ENCODE measurements around the gene SCML1.
A peak's percentile ranks its signal among the peaks of the same experiment; 100 is the strongest.

Gene SCML1

DNA sequence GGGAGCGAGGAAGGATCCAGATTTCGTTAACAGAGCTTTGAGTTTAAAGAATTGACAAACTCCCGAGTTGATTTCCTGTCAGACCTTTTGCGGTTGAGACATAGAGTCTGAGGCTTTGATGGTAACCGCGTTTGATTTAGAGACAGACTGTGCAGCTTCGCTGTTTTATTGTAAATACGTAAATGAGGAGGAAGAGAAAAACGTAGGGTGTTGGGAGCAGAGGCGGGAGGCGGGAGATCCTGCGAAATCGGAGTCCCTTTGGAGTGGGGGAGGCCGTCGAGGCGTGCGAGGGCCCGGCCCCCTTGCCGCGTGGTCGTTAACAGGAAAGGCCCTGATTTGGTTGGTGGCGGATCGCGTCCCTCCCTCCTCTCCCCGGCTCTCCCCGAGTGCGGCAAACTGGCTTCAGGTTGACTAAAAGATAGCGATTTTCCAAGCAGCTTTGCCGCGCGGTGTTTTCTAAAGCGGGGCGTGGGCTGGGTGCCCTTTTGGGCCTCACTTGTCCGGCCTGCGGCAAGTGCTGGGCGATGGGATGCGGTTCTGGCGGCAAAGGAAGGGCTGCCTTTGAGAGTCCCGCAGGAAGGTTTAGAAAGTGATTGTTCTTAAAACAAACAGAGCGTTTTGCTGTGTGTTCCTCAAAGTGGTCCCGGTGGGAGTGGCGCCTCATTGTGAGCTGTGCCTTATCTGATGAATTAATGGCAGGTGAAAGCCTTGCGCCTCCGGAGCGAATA lies 857 bp downstream of the SCML1 start (continued):
- TF ChIP-seq ZNF600 (tag by site-specific recombination; IDR thresholded peaks at IDR 0.05) (peak; percentile 50), ZNF335 (tag by site-specific recombination; conservative IDR thresholded peaks at IDR 0.05) (peak; percentile 58), ZFP37 (tag by site-specific recombination; IDR thresholded peaks at IDR 0.05) (peak; percentile 52; the same call in 1 of the 2 replicates), TRIM28 (IDR thresholded peaks at IDR 0.05; ENCODE audit: borderline replicate concordance, low read length) (0 out of 2 replicates have a peak, but pooled peaks have one; percentile 22), SCRT2 (tag by site-specific recombination; IDR thresholded peaks at IDR 0.05) (no peak), OVOL3 (tag by site-specific recombination; IDR thresholded peaks at IDR 0.05) (no peak), ZSCAN16 (tag by site-specific recombination; IDR thresholded peaks at IDR 0.05) (0 out of 2 replicates have a peak, but pooled peaks have one; percentile 9), AEBP2 (tag by site-specific recombination; IDR thresholded peaks at IDR 0.05; ENCODE audit: borderline replicate concordance) (no peak), GLI2 (tag by site-specific recombination; IDR thresholded peaks at IDR 0.05; ENCODE audit: borderline replicate concordance, low read depth) (no peak), PBX3 (CRISPR knock-in tag; IDR thresholded peaks at IDR 0.05) (no peak), ZNF843 (tag by site-specific recombination; IDR thresholded peaks at IDR 0.05) (no peak), ZFHX2 (tag by site-specific recombination; conservative IDR thresholded peaks at IDR 0.05) (peak; percentile 80), ZNF473 (tag by site-specific recombination; IDR thresholded peaks at IDR 0.05) (no peak), ZFP69B (tag by site-specific recombination; IDR thresholded peaks at IDR 0.05) (peak; percentile 6; the same call in 1 of the 2 replicates), ZNF76 (tag by site-specific recombination; IDR thresholded peaks at IDR 0.05; ENCODE audit: borderline replicate concordance, low read depth) (no peak), ZNF214 (tag by site-specific recombination; IDR thresholded peaks at IDR 0.05; ENCODE audit: borderline replicate concordance) (no peak), HOXD13 (CRISPR knock-in tag; IDR thresholded peaks at IDR 0.05; ENCODE audit: borderline replicate concordance) (0 out of 2 replicates have a peak, but pooled peaks have one; percentile 71), ZNF274 (IDR thresholded peaks at IDR 0.05; ENCODE audit: low read length) (no peak), ZNF274 (tag by site-specific recombination; IDR thresholded peaks at IDR 0.05; ENCODE audit: borderline replicate concordance) (no peak), ZNF19 (tag by site-specific recombination; IDR thresholded peaks at IDR 0.05; ENCODE audit: low read depth) (no peak), ZNF777 (tag by site-specific recombination; IDR thresholded peaks at IDR 0.05; ENCODE audit: borderline replicate concordance) (0 out of 2 replicates have a peak, but pooled peaks have one; percentile 33), ZNF792 (tag by site-specific recombination; IDR thresholded peaks at IDR 0.05) (no peak)
- TF ChIP-seq, protein P1, sequence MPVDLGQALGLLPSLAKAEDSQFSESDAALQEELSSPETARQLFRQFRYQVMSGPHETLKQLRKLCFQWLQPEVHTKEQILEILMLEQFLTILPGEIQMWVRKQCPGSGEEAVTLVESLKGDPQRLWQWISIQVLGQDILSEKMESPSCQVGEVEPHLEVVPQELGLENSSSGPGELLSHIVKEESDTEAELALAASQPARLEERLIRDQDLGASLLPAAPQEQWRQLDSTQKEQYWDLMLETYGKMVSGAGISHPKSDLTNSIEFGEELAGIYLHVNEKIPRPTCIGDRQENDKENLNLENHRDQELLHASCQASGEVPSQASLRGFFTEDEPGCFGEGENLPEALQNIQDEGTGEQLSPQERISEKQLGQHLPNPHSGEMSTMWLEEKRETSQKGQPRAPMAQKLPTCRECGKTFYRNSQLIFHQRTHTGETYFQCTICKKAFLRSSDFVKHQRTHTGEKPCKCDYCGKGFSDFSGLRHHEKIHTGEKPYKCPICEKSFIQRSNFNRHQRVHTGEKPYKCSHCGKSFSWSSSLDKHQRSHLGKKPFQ (tag by site-specific recombination; IDR thresholded peaks at IDR 0.05) = no peak
- TF ChIP-seq, protein P2, sequence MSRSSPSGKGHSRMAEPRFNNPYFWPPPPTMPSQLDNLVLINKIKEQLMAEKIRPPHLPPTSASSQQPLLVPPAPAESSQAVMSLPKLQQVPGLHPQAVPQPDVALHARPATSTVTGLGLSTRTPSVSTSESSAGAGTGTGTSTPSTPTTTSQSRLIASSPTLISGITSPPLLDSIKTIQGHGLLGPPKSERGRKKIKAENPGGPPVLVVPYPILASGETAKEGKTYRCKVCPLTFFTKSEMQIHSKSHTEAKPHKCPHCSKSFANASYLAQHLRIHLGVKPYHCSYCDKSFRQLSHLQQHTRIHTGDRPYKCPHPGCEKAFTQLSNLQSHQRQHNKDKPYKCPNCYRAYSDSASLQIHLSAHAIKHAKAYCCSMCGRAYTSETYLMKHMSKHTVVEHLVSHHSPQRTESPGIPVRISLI (tag by site-specific recombination; IDR thresholded peaks at IDR 0.05) = no peak
- TF ChIP-seq, protein P3, sequence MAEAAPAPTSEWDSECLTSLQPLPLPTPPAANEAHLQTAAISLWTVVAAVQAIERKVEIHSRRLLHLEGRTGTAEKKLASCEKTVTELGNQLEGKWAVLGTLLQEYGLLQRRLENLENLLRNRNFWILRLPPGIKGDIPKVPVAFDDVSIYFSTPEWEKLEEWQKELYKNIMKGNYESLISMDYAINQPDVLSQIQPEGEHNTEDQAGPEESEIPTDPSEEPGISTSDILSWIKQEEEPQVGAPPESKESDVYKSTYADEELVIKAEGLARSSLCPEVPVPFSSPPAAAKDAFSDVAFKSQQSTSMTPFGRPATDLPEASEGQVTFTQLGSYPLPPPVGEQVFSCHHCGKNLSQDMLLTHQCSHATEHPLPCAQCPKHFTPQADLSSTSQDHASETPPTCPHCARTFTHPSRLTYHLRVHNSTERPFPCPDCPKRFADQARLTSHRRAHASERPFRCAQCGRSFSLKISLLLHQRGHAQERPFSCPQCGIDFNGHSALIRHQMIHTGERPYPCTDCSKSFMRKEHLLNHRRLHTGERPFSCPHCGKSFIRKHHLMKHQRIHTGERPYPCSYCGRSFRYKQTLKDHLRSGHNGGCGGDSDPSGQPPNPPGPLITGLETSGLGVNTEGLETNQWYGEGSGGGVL (tag by site-specific recombination; IDR thresholded peaks at IDR 0.05) = peak; percentile 72
- TF ChIP-seq, protein P4, sequence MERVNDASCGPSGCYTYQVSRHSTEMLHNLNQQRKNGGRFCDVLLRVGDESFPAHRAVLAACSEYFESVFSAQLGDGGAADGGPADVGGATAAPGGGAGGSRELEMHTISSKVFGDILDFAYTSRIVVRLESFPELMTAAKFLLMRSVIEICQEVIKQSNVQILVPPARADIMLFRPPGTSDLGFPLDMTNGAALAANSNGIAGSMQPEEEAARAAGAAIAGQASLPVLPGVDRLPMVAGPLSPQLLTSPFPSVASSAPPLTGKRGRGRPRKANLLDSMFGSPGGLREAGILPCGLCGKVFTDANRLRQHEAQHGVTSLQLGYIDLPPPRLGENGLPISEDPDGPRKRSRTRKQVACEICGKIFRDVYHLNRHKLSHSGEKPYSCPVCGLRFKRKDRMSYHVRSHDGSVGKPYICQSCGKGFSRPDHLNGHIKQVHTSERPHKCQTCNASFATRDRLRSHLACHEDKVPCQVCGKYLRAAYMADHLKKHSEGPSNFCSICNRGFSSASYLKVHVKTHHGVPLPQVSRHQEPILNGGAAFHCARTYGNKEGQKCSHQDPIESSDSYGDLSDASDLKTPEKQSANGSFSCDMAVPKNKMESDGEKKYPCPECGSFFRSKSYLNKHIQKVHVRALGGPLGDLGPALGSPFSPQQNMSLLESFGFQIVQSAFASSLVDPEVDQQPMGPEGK (tag by site-specific recombination; IDR thresholded peaks at IDR 0.05) = peak; percentile 68
- TF ChIP-seq, protein P5, sequence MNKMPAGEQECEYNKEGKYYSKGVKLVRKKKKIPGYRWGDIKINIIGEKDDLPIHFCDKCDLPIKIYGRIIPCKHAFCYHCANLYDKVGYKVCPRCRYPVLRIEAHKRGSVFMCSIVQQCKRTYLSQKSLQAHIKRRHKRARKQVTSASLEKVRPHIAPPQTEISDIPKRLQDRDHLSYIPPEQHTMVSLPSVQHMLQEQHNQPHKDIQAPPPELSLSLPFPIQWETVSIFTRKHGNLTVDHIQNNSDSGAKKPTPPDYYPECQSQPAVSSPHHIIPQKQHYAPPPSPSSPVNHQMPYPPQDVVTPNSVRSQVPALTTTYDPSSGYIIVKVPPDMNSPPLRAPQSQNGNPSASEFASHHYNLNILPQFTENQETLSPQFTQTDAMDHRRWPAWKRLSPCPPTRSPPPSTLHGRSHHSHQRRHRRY (tag by site-specific recombination; IDR thresholded peaks at IDR 0.05) = no peak
